Cardiac muscle cell (in vitro differentiated cells and primary cell): ENCODE results near the gene TEP1. TPM values are rescaled to one million over a fixed set of nuclear protein-coding genes. Genes with fewer than 3 reads are reported as not detected.

ENCODE experiments used
- DNase-seq, 2 donors: peaks; one replicate each; pipeline versions ENCODE4 v3.0.0 to v3.0.0-alpha.2; 2010 to 2017; ENCODE audit warnings: low read depth in 1 of 2, low spot score in 1 of 2
- H3K27ac ChIP-seq: fragments of 200-600 bp; sonication (generic); 2 replicates; pipeline ENCODE4 v1.5.1; 2016
- H3K27me3 ChIP-seq: fragments of 200-600 bp; sonication (generic); 2 replicates; pipeline ENCODE4 v1.6.0; 2016; ENCODE audit warnings: control low read depth
- H3K36me3 ChIP-seq: fragments of 200-600 bp; sonication (generic); 2 replicates; pipeline ENCODE4 v1.5.1; 2016; ENCODE audit warnings: control low read depth
- H3K4me1 ChIP-seq: fragments of 200-600 bp; sonication (generic); 2 replicates; pipeline ENCODE4 v1.8.1; 2017; ENCODE audit warnings: low read depth, mild to moderate bottlenecking, mixed run types
- H3K4me3 ChIP-seq: fragments of 200-600 bp; sonication (generic); 2 replicates; pipeline ENCODE4 v1.5.1; 2016; ENCODE audit warnings: mild to moderate bottlenecking
- H3K9me3 ChIP-seq: fragments of 200-600 bp; sonication (generic); 2 replicates; pipeline ENCODE4 v1.5.1; 2017; ENCODE audit warnings: low read depth, mild to moderate bottlenecking, control low read depth
- polyA plus RNA-seq: library from polyadenylated mRNA; unstranded; fragments of >200 nt; fragmentation: Nextera tagmentation; extraction: Ambion mirVana; gene quantifications from 2 replicates; pipeline ENCODE4 v1.2.1, GENCODE V29; 2016
- total RNA-seq: library from RNA; depleted of rRNA; stranded (reverse); fragments of >200 nt; gene quantifications from 2 replicates; pipeline ENCODE4 v1.2.3, GENCODE V29; 2016
- TF ChIP-seq, protein P1 (sequence below): IDR thresholded peaks from 2 replicates; pipeline ENCODE4 v1.5.1; 2012; ENCODE audit warnings: low read depth, mild to moderate bottlenecking, low read length

The TEP1 gene
- total and polyA plus RNA-seq, 2 experiments from 2014 or later = 5.1 to 8.5 TPM

GRCh38 chr14:20380681-20381080 lies 32.6 kb downstream of the TEP1 start:
- Histone ChIP-seq H3K27me3 (no peaks in the 10 kb centered on the region), H3K4me1 (no peaks in the 10 kb centered on the region), H3K36me3 (peaks cover 41% of the 10 kb centered on the region), H3K27ac (no peak overlapping the region), H3K4me3 (no peak overlapping the region), H3K9me3 (no peaks in the 10 kb centered on the region)
- TF ChIP-seq, protein P1, sequence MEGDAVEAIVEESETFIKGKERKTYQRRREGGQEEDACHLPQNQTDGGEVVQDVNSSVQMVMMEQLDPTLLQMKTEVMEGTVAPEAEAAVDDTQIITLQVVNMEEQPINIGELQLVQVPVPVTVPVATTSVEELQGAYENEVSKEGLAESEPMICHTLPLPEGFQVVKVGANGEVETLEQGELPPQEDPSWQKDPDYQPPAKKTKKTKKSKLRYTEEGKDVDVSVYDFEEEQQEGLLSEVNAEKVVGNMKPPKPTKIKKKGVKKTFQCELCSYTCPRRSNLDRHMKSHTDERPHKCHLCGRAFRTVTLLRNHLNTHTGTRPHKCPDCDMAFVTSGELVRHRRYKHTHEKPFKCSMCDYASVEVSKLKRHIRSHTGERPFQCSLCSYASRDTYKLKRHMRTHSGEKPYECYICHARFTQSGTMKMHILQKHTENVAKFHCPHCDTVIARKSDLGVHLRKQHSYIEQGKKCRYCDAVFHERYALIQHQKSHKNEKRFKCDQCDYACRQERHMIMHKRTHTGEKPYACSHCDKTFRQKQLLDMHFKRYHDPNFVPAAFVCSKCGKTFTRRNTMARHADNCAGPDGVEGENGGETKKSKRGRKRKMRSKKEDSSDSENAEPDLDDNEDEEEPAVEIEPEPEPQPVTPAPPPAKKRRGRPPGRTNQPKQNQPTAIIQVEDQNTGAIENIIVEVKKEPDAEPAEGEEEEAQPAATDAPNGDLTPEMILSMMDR = no peak
- DNase-seq = no peak

- Histone ChIP-seq H3K4me1 (no peaks in the 10 kb centered on the region), H3K36me3 (peaks cover 49% of the 10 kb centered on the region), H3K27ac (no peak overlapping the region), H3K27me3 (no peaks in the 10 kb centered on the region), H3K9me3 (no peaks in the 10 kb centered on the region), H3K4me3 (no peak overlapping the region)
- no peak for DNase-seq
- TF ChIP-seq, protein P1 = no peak
These were observed 33.6 kb downstream of the TEP1 start for GRCh38 chr14:20379743-20380142.

- Histone ChIP-seq H3K27me3 (no peaks in the 10 kb centered on the region), H3K36me3 (peaks cover 46% of the 10 kb centered on the region), H3K9me3 (no peaks in the 10 kb centered on the region), H3K4me3 (no peak overlapping the region), H3K27ac (no peak overlapping the region), H3K4me1 (no peaks in the 10 kb centered on the region)
- TF ChIP-seq, protein P1 = no peak
- no peak for DNase-seq
These were observed 36.1 kb downstream of the TEP1 start for GRCh38 chr14:20377171-20377570.

DNA sequence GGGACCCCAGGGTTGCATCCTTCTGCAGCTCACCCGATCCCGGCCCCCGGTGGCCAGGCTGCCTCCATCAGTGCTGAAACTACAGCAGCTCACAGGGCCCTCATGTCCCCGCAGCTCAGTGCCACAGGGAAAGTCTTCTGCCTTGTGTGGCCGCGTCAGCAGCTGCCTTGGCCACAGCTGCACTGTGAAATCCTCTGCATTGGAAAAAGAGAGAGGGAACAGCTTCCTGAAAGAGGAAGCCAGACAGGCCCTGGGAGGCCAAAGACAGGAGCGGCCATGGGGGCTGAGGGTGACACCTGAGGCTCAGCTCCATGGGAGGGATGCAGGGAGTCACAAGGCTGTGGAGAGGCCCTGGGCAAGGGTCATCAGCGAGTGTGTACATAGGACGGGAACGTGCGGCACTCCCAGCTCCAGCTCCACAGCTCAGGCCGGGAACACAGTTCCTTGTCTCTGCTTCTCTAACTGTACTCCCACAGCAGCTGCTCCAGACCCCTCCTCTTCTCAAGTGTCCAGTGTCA lies 37.2 kb downstream of the TEP1 start:
- no peaks in the 10 kb centered on the region for H3K27me3 ChIP-seq
- no peaks in the 10 kb centered on the region for H3K9me3 ChIP-seq
- no peak for DNase-seq
- no peak overlapping the region for H3K27ac ChIP-seq
- peaks cover 47% of the 10 kb centered on the region for H3K36me3 ChIP-seq
- H3K4me1 ChIP-seq = no peaks in the 10 kb centered on the region
- no peak overlapping the region for H3K4me3 ChIP-seq
- TF ChIP-seq, protein P1 = no peak

DNA sequence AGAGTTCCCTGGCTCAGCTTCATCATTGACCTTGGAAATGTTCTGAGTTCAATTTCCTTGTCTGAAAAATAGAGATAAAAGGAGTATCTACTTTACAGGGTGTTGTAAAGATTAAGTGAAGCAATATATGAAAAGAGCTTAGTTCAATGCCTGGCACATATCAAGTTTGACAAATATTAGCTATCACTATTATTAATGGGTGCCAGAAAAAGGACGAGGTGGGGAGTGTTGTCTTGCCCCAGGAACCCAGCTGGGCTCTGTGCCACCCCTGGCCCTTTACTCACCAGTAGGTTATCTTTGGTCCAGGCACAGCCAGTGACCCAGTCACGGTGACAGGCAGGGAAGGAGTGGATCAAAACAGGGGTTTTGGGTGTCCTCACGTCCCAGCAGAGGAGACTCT lies 37.8 kb downstream of the TEP1 start:
- H3K36me3 ChIP-seq = peaks cover 47% of the 10 kb centered on the region
- TF ChIP-seq, protein P1 = no peak

More for the DNA sequence above, 37.8 kb downstream of the TEP1 start:
- Histone ChIP-seq H3K4me1 (no peaks in the 10 kb centered on the region), H3K4me3 (no peak overlapping the region), H3K9me3 (no peaks in the 10 kb centered on the region), H3K27ac (no peak overlapping the region), H3K27me3 (no peaks in the 10 kb centered on the region)
- DNase-seq = no peak
